ENCODE measurements around the gene LRRK1. TPM values are rescaled to one million over a fixed set of nuclear protein-coding genes. Genes with fewer than 3 reads are reported as not detected.

The LRRK1 gene
- total RNA-seq, 2 experiments from 2014 or later, result 0.20 to 0.60 TPM

DNA sequence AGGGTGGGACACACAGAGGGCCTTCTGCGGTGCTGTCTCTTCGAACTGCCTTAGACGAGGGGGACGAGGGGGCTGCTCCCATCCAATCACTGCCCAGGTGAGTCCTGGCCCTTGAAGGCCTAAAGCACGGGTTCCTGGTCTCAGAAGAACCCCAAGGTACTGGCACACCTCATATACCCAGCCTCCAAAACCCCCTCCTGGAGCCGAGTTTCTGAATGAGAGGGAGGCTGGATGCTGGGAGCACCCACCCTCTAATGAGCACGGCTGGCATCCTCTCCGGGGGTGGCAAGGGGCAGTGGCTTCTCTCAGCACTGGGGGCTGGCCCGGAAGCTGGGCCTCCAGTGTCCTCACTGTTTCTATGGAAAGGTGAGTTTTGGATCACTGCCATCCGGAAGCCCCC lies 165.6 kb downstream of the LRRK1 start:
- no peak overlapping the region for H3K27ac Mint-ChIP-seq
- no peaks in the 10 kb centered on the region for H3K36me3 Mint-ChIP-seq (ENCODE audit: low read depth)
- DNase-seq, result no peak
- H3K9me3 Mint-ChIP-seq, result no peaks in the 10 kb centered on the region
- H3K4me1 Mint-ChIP-seq (ENCODE audit: low read depth), result no peaks in the 10 kb centered on the region
- CTCF ChIA-PET, result interaction anchor here (0.9 to 8.2 kb wide), 2 partner anchors 17 to 172 kb away, joined by 3 to 89 read pairs; no protein-coding TSS in a partner anchor
- no peak overlapping the region for H3K4me3 Mint-ChIP-seq
- intact Hi-C loops (cut with micrococcal nuclease), result no loop called here
- no peaks in the 10 kb centered on the region for H3K27me3 Mint-ChIP-seq (ENCODE audit: low read depth)

DNA sequence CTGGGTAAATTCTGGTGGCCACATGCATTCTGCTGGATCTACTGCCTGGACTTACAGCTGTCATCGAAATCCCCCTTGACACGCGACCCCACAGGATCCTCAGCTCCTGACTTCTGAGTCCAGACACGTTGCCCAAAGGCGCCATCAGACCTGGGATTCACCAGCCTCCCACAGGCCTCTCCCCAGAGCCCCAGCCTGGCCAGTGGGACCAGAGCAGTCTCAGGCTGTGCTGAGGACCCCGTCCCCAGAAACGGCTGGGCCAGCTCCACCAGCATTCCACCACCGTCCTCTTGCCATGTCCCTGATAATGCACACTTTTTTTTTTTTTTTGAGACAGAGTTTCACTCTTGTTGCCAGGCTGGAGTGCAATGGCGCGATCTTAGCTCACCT lies 166.1 kb downstream of the LRRK1 start:
- no peaks in the 10 kb centered on the region for H3K36me3 Mint-ChIP-seq (ENCODE audit: low read depth)
- intact Hi-C loops (cut with micrococcal nuclease), result no loop called here
- H3K9me3 Mint-ChIP-seq, result peaks cover under 1% of the 10 kb centered on the region
- H3K27me3 Mint-ChIP-seq (ENCODE audit: low read depth), result no peaks in the 10 kb centered on the region
- H3K4me1 Mint-ChIP-seq (ENCODE audit: low read depth), result no peaks in the 10 kb centered on the region
- no peak overlapping the region for H3K4me3 Mint-ChIP-seq
- H3K27ac Mint-ChIP-seq, result no peak overlapping the region
- CTCF ChIA-PET, result interaction anchor here (0.7 to 8.2 kb wide), 4 partner anchors 17 to 212 kb away, joined by 3 to 89 read pairs (median 3); no protein-coding TSS in a partner anchor
- DNase-seq, result no peak

DNA sequence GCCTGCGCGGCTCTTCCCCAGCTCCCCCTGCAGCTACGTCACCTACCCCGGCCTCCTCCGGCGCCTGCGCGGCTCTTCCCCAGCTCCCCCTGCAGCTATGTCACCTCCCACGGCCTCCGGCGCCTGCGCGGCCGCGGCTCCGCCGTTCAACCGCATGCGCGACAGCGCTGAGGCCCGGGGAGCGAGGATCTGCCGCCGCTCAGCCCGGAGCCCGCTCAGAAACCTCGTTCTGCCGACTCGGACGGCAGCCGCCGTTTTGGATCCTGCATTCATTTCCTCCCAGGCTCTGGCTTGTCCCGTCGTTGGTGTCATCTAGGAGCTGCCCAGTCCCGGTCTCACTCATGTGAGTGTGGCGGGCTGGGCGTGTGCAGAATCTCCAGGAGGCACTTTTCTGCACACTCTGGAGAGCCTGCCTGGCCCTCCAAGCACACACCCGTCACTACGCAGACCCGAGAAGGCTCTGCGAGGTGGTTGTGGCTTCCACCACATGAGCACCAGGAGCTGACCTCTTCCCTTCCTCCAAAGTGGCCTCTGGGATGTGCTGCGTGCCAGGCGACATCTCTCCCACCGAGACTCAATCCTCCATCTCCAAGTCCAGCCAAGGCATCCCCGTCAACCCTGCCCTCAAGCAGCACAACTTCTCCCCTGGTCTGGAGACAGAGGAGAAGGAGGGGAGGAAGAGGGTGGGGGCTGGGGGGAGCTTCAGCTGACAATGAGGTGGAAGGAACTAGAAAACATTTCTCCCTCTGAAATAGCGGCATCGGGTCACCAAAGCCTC lies 167.4 kb downstream of the LRRK1 start:
- no peaks in the 10 kb centered on the region for H3K4me1 Mint-ChIP-seq (ENCODE audit: low read depth)
- H3K9me3 Mint-ChIP-seq, result peaks cover 2% of the 10 kb centered on the region
- no peaks in the 10 kb centered on the region for H3K36me3 Mint-ChIP-seq (ENCODE audit: low read depth)
- no peaks in the 10 kb centered on the region for H3K27me3 Mint-ChIP-seq (ENCODE audit: low read depth)
- DNase-seq, result no peak
- intact Hi-C loops (cut with micrococcal nuclease), result no loop called here
- H3K27ac Mint-ChIP-seq, result no peak overlapping the region
- H3K4me3 Mint-ChIP-seq, result no peak overlapping the region
- CTCF ChIA-PET, result interaction anchor here (0.5 to 8.2 kb wide), 5 partner anchors 18 to 170 kb away, joined by 3 to 89 read pairs (median 4); partner anchors contain the start of gene CHSY1

DNA sequence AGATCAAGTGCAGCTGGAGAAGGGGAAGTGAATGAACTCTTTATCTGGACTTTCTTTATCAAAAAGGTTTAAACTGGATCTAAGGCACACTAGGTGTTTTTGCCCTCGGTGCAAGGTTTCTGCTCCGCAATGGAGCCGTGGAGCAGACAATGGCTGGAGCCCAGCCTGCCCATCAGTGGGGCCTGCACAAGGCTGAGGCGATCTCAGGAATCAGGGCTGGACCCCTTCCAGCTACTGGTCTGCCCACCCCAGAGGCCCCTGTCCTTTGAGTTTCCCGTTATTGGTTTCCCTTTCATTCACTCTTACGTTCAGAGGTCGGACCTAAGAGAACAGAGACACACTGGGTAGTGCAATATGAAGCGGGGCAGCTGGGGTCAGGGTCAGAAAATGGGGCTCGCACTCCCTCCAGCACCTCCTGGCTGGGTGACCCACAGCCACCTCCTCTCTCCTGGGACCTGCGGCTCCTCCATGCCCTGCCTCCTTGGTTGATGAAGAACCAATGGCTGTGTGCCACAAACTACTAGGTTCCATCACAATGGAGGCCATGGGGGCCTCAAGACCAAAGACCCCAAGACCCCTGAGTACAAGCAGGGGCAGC lies 168.1 kb downstream of the LRRK1 start:
- no peak for DNase-seq
- H3K4me3 Mint-ChIP-seq, result no peak overlapping the region
- peaks cover 2% of the 10 kb centered on the region for H3K9me3 Mint-ChIP-seq
- H3K27me3 Mint-ChIP-seq (ENCODE audit: low read depth), result no peaks in the 10 kb centered on the region
- intact Hi-C loops (cut with micrococcal nuclease), result no loop called here
- H3K27ac Mint-ChIP-seq, result no peak overlapping the region
- H3K4me1 Mint-ChIP-seq (ENCODE audit: low read depth), result no peaks in the 10 kb centered on the region
- CTCF ChIA-PET, result interaction anchor here (0.9 to 8.2 kb wide), 4 partner anchors 70 to 169 kb away, joined by 3 to 89 read pairs (median 4); no protein-coding TSS in a partner anchor
- no peaks in the 10 kb centered on the region for H3K36me3 Mint-ChIP-seq (ENCODE audit: low read depth)

DNA sequence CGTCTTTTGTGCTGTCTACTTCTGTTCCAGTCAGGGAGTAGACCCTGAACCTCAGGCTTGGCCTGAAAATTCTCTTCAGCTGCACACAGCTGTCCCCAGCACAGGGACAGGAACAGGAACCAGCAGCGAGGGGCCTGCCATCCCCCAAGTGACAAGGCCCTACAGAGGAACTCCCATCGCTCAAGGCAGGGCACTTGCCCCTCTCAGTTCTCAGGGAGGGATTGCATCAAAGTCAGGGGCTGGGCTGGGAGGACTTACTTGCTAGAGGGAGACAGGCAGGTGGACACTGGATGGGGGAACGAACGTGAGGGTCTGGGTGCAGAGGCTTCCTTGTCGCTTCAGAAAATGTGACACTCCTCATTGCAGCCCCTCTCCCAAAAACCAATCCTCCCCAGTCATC lies 169.1 kb downstream of the LRRK1 start:
- intact Hi-C loops (cut with micrococcal nuclease), result loop anchor here (1.0 to 2.0 kb wide), 3 partner anchors 73 to 170 kb away; partner anchors contain the start of gene CHSY1
- Mint-ChIP-seq H3K36me3 (ENCODE audit: low read depth) (no peaks in the 10 kb centered on the region), H3K4me3 (no peak overlapping the region), H3K27me3 (ENCODE audit: low read depth) (no peaks in the 10 kb centered on the region), H3K9me3 (peaks cover 2% of the 10 kb centered on the region), H3K27ac (no peak overlapping the region), H3K4me1 (ENCODE audit: low read depth) (no peaks in the 10 kb centered on the region)
- CTCF ChIA-PET, result interaction anchor here (0.6 to 8.2 kb wide), 10 partner anchors 62 to 174 kb away, joined by 3 to 89 read pairs (median 4); no protein-coding TSS in a partner anchor
- no peak for DNase-seq

DNA sequence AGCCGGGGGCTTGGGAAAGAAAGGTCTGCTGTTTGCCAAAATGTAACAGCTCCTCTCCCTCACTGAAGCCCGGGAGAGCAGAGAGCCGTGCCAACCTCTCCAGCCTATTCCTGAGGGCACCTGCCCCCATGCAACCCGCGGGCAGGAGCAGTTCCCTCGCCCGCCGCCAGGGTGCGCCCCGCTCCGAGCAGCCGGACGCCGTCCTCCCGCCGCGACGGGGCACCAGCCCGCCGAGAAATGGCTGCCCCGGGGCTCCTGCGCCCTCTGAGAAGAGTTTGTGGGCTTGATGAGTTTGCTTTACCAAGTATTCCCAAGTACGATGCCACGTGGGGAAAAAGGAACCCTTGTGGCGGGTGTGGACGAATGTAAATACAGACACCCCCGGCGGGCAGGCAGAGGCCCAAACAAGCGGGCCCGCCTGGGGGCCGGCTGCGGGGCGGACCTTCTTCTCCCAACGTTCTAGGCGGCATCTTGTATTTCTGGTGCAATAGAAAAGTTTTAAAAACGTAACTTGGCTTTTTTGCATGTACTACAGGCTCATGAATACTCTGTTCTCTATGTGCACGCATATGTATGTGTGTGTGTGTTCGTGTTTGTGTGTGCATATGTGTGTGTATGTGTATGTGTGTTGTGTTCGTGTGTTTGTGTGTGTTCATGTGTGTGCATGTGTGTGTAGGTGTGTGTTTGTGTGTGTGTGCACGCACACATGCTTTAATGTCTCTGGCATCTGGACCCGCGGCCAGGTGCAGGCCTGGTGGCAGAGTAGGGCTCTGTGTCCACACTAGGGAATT lies 169.8 kb downstream of the LRRK1 start:
- intact Hi-C loops (cut with micrococcal nuclease), result loop anchor here (1.0 to 2.0 kb wide), 3 partner anchors 74 to 169 kb away; partner anchors contain the start of gene CHSY1
- CTCF ChIA-PET, result interaction anchor here (0.6 to 8.2 kb wide), 17 partner anchors 15 to 184 kb away, joined by 3 to 89 read pairs (median 4); no protein-coding TSS in a partner anchor
- peak; percentile 83 for DNase-seq
- H3K36me3 Mint-ChIP-seq (ENCODE audit: low read depth), result no peaks in the 10 kb centered on the region
- peaks cover 2% of the 10 kb centered on the region for H3K9me3 Mint-ChIP-seq
- H3K27ac Mint-ChIP-seq, result no peak overlapping the region
- no peaks in the 10 kb centered on the region for H3K4me1 Mint-ChIP-seq (ENCODE audit: low read depth)
- no peak overlapping the region for H3K4me3 Mint-ChIP-seq
- H3K27me3 Mint-ChIP-seq (ENCODE audit: low read depth), result no peaks in the 10 kb centered on the region

DNA sequence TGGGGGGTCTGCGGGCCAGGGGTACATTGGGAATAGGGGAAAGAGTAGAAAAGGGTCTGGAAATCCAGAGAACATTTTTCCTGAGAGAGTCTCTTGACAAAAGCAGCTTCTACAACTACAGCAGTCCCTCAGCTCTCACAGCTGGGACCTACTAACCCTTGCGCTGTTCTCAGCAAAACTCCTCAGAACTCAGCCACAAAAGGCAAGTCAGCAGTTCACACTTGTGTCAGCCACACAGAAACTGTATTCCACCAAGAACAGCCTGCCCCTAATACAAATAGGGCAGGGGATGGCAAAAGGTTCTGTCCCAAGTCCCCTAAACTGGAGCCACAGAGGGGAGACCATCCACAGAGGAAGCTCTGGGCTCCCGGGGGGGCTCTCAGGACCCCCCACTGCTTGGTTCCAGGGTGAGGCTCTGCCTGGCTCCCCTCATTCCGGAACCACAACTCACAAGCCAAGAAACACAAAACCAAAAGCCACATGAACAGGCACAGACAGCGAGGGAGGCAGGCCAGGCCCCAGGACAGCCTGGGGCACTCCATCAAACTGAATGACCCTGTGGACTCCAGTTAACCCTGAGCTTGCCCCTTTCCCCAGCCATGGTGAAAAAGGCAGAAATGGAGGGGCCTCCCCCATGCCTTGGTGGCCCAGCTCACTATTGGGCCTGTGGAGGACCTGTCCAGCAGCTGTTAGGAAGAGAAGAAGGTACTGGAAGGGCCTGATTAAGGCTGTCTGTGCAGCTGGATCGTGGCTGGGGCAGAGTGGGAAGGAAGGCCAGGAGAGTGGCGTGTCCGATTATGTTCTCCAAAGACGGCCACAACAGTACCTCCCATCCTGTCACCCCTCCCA lies 170.6 kb downstream of the LRRK1 start:
- no peak for DNase-seq
- Mint-ChIP-seq H3K27ac (no peak overlapping the region), H3K4me1 (ENCODE audit: low read depth) (no peaks in the 10 kb centered on the region), H3K9me3 (peaks cover 2% of the 10 kb centered on the region), H3K4me3 (no peak overlapping the region), H3K36me3 (ENCODE audit: low read depth) (no peaks in the 10 kb centered on the region), H3K27me3 (ENCODE audit: low read depth) (no peaks in the 10 kb centered on the region)
- intact Hi-C loops (cut with micrococcal nuclease), result loop anchor here (2.0 kb wide), 1 partner anchor 75 kb away; no protein-coding TSS in a partner anchor
- CTCF ChIA-PET, result interaction anchor here (0.7 to 8.2 kb wide), 14 partner anchors 15 to 183 kb away, joined by 3 to 89 read pairs (median 4); no protein-coding TSS in a partner anchor

DNA sequence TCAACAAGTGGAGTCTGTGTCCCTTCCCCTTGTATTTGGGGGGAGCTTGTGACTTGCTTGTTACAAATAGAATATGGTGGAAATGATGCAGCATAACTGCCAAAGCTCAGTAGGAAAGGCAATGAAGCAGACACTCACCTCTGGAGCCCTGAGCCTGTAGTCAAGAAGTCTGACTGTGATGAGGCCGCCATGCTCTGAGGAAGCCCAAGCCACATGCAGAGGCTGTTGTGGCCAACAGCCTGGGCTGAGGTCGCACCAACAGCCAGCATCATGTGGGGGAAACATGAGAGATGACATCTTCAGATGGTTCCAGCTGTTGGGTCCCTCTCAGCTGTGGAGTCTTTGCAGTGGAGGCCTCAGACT lies 171.3 kb downstream of the LRRK1 start:
- H3K4me3 Mint-ChIP-seq, result no peak overlapping the region
- peaks cover 2% of the 10 kb centered on the region for H3K9me3 Mint-ChIP-seq
- H3K4me1 Mint-ChIP-seq (ENCODE audit: low read depth), result no peaks in the 10 kb centered on the region
- no peaks in the 10 kb centered on the region for H3K36me3 Mint-ChIP-seq (ENCODE audit: low read depth)
- no peak for DNase-seq
- H3K27me3 Mint-ChIP-seq (ENCODE audit: low read depth), result no peaks in the 10 kb centered on the region
- no peak overlapping the region for H3K27ac Mint-ChIP-seq
- intact Hi-C loops (cut with micrococcal nuclease), result no loop called here
- CTCF ChIA-PET, result interaction anchor here (0.8 to 8.2 kb wide), 13 partner anchors 14 to 169 kb away, joined by 3 to 89 read pairs (median 4); no protein-coding TSS in a partner anchor

DNA sequence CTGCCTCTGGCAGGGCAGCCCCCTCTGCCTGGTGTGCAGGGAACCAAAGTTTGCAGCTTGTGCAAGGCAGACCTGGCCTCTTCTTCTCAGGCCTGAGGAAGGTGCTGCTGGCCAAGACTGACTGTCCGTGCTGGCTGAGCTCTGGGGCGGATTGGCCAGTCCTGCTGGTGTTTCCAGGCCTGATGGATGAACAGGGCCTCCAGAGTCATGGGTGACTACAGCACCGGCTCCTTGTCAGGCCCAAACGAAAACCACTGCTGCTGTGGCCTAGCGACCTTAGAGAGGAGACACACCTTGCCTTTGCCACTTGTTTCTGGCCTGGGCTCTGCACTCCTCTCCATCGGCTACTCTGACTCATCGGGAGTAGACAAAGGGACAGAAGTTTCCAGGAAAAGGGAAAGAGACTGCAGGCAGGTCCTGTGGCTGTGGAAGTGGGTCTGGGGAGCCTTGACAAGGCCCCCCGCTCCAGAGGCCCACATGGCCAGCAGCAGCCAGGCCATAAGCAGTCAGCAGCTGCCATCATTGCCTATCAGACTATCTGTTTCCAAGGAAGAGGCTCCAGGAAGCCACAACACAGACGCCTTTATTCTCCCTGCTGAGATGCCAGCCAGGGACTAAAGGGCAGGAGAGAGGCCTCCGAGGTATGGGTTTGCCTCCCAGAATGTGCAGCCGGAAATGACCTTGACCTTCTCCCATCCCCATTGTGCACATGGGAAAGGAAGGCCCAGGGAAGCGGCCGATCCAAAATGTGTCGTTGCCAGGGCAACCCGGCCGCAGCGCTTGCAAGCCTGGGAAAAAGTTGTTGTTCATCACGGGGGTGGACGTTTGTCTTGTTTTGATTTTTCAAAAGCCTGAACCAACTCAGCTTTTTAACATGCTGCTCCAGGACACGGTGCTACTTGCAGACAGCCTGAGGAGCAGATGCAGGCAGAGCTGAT lies 172.2 kb downstream of the LRRK1 start:
- H3K36me3 Mint-ChIP-seq (ENCODE audit: low read depth), result no peaks in the 10 kb centered on the region
- intact Hi-C loops (cut with micrococcal nuclease), result no loop called here
- H3K27me3 Mint-ChIP-seq (ENCODE audit: low read depth), result no peaks in the 10 kb centered on the region
- H3K4me3 Mint-ChIP-seq, result no peak overlapping the region
- CTCF ChIA-PET, result interaction anchor here (1.0 to 8.2 kb wide), 2 partner anchors 76 to 165 kb away, joined by 4 to 89 read pairs; no protein-coding TSS in a partner anchor
- no peaks in the 10 kb centered on the region for H3K4me1 Mint-ChIP-seq (ENCODE audit: low read depth)
- DNase-seq, result no peak
- H3K27ac Mint-ChIP-seq, result no peak overlapping the region
- H3K9me3 Mint-ChIP-seq, result peaks cover 2% of the 10 kb centered on the region

DNA sequence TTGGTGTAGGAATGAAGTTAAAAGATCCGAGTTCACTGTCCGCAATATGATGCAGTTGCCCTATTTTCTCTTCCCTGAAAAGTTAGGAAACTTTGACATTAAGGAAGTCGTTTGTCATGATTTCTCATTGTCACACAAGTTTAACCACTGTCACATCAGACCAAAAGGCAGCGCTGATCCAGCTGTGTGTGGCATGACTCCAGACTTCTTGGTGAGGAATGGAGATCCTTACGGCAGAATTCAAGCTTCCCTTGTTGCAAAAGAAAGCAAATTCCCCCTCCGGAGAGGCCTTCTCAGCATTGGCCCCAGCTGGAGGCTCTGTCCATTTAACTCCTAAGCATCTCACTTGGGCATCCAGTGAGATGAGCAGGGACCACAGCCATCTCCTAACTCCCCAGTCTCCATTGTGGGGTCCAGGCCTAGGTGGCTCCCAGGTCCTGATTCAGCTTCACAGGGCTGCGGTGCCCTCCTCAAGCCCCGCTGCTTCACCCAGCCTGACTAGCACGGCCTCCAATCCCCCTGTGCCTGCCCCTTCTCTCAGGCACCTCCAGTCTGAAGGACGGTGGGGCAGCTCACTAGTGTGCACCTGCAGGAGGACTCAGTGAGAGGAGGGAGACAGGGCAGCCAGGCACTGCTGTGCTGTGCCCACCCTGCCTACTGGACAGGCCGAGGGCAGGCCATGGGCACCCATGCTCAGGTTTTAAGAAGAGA lies 173.2 kb downstream of the LRRK1 start:
- no peak for DNase-seq
- Mint-ChIP-seq H3K4me1 (ENCODE audit: low read depth) (no peaks in the 10 kb centered on the region), H3K27ac (no peak overlapping the region), H3K36me3 (ENCODE audit: low read depth) (no peaks in the 10 kb centered on the region), H3K27me3 (ENCODE audit: low read depth) (no peaks in the 10 kb centered on the region), H3K9me3 (peaks cover 2% of the 10 kb centered on the region), H3K4me3 (no peak overlapping the region)
- CTCF ChIA-PET, result interaction anchor here (0.7 to 8.2 kb wide), 5 partner anchors 29 to 166 kb away, joined by 3 to 89 read pairs (median 4); no protein-coding TSS in a partner anchor
- intact Hi-C loops (cut with micrococcal nuclease), result no loop called here
